22Rv1 (cell line): ENCODE results near the gene MAST4.

Experiments used
- ZFX ChIP-seq: fragments of 450-650 bp; IDR thresholded peaks from 2 replicates; pipeline ENCODE4 v1.6.1; 2017; ENCODE audit warnings: antibody characterized with exemption, borderline replicate concordance
- TF ChIP-seq, protein P1 (sequence below): fragments of 450-650 bp; IDR thresholded peaks from 2 replicates; pipeline ENCODE4 v1.5.1; 2017; ENCODE audit warnings: mild to moderate bottlenecking

DNA sequence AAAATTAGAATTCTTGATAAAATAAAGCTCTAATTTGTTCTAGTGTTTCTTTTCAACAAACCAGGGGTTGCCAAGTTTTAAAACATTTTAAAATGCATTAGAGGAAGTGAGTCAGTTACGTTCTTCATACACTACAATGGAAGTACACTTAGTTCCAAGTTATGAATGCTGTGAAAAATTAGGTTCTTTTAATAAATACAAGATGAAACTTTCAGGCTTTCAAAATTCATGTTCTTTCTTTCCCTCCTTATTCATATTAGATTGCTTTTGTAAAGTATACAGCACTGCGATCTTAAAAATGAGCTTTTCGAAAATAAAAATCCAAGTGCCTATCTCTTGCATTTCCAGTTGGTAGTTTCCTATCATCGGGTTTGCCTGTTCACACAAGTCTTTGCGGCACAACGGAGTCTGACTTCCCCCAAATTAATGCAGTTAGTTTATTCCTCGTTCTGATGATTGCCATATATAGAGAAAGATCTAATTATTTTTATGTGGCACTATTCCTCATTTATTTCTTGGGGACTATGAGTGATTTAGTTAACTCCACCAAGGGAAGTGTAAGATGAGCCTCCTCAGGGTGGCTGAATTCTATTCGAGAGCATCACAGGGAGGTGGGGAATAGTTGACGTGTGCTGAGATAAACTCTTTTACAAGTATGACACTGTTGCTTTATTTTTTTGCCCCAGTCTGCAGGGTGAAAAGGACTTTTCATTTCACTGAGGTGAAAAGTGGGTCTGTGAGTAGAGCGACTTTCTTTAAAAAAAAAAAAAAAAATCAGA, 362.2 kb downstream of the MAST4 start:
- TF ChIP-seq, protein P1, sequence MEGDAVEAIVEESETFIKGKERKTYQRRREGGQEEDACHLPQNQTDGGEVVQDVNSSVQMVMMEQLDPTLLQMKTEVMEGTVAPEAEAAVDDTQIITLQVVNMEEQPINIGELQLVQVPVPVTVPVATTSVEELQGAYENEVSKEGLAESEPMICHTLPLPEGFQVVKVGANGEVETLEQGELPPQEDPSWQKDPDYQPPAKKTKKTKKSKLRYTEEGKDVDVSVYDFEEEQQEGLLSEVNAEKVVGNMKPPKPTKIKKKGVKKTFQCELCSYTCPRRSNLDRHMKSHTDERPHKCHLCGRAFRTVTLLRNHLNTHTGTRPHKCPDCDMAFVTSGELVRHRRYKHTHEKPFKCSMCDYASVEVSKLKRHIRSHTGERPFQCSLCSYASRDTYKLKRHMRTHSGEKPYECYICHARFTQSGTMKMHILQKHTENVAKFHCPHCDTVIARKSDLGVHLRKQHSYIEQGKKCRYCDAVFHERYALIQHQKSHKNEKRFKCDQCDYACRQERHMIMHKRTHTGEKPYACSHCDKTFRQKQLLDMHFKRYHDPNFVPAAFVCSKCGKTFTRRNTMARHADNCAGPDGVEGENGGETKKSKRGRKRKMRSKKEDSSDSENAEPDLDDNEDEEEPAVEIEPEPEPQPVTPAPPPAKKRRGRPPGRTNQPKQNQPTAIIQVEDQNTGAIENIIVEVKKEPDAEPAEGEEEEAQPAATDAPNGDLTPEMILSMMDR: no peak
- TF ChIP-seq ZFX: no peak
